ENCODE measurements around the gene FUBP3.
"Not testable (repeated sequence)": the region's sequence is repeated elsewhere in the genome, so short reads cannot be mapped to it uniquely, and the experiment has no call there.

FUBP3 gene

DNA sequence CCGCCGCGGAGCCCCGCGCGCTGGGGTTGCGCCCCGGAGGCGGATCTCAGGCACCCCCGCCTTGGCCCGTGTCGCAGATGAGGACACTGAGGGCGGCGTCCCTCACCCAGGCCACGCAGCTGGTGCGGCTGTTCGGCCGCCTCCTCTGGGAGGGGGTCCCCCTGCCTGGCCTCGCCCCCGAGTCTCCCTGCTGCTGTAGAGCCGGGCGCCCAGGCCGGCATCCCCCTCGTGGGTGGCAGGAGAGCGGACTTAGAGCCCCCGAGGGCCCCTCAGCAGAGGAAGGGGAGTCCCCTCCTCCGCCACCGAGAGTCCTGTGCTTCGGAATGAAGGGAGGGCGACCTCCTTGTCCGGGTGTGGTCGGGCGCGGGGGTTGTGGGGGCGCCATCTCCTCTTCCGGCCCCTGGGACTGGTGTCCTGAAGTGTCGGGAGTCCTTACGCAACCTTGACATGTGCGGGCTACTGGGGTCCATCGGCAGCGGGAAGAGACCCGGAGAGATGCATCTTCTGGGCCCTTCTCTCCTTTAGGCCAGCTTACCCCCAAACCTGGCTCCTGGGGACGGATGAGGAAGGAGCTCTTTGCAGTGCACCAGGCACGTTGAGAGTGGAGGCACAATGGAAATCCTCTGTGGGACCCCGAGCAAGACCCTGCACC lies 102.5 kb downstream of the FUBP3 start:
- no peak for DNase-seq (ENCODE audit: low read depth)
- in situ Hi-C loops (cut with HindIII; ENCODE audit: low sequenced_read_pairs): no loop called here
- peak overlapping the region; percentile 39 for H3K4me3 ChIP-seq (ENCODE audit: low read depth, low read length)
- TF ChIP-seq, protein P1, sequence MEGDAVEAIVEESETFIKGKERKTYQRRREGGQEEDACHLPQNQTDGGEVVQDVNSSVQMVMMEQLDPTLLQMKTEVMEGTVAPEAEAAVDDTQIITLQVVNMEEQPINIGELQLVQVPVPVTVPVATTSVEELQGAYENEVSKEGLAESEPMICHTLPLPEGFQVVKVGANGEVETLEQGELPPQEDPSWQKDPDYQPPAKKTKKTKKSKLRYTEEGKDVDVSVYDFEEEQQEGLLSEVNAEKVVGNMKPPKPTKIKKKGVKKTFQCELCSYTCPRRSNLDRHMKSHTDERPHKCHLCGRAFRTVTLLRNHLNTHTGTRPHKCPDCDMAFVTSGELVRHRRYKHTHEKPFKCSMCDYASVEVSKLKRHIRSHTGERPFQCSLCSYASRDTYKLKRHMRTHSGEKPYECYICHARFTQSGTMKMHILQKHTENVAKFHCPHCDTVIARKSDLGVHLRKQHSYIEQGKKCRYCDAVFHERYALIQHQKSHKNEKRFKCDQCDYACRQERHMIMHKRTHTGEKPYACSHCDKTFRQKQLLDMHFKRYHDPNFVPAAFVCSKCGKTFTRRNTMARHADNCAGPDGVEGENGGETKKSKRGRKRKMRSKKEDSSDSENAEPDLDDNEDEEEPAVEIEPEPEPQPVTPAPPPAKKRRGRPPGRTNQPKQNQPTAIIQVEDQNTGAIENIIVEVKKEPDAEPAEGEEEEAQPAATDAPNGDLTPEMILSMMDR (IDR thresholded peaks at IDR 0.05; ENCODE audit: low read depth, low read length, missing control alignments): no peak

DNA sequence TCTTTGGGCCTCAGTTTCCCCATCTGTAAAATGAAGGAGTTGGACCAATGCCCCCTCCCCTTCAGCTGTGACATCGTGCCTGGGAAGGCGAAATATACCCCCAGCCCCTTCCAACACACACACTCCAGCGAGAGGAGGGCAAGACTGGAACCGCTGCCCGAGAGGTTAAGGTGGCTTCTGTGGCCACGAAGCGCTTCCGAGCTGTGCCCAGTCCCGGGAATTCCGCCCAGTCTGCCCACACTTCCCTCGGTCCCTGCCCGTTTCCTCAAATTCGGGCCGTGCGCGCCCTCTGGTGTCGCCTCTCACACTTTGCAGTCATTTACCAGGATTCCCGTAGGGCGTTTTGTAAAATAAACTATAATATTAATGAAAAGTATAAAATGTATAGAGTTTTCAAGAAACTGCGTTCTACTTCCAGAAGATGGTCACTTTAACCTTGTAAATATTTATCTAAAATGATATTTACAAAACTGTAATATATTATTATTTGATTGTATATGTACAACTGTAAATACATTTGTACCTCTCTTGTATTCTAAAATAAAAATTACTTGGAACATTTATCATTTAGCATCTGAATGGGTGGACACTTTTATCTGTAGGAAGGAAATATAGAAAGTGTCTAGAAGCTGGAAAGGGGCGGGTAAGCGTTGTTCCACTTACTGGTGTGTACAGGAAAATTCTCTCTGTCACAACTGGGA lies 103.2 kb downstream of the FUBP3 start:
- TF ChIP-seq, protein P1 (IDR thresholded peaks at IDR 0.05; ENCODE audit: low read depth, low read length, missing control alignments): peak; percentile 80
- in situ Hi-C loops (cut with HindIII; ENCODE audit: low sequenced_read_pairs): no loop called here
- H3K4me3 ChIP-seq (ENCODE audit: low read depth, low read length): peak overlapping the region; percentile 7
- no peak for DNase-seq (ENCODE audit: low read depth)

DNA sequence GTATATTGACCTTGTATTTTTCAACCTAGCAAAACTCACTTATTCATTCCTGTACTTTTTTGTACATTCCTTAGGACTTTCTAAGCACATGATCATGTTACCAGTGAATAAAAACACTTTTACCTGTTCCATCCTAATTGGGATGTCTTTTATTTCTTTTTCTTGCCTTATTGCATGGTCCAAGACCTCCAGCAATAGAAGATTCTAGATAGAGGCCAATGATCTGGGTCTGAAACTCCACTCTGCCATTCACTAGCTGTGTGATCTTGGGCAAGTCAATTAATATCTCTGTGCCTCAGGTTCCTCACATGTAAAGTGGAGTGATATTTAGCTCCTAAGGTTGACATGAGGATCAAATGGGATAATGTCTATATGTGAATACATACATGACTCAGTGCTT lies 105.7 kb downstream of the FUBP3 start:
- DNase-seq (ENCODE audit: low read depth): no peak
- H3K4me3 ChIP-seq (ENCODE audit: low read depth, low read length): no peak overlapping the region
- TF ChIP-seq, protein P1 (IDR thresholded peaks at IDR 0.05; ENCODE audit: low read depth, low read length, missing control alignments): no peak
- in situ Hi-C loops (cut with HindIII; ENCODE audit: low sequenced_read_pairs): loop anchor here (5.0 kb wide), 1 partner anchor 83 kb away; no protein-coding TSS in a partner anchor

DNA sequence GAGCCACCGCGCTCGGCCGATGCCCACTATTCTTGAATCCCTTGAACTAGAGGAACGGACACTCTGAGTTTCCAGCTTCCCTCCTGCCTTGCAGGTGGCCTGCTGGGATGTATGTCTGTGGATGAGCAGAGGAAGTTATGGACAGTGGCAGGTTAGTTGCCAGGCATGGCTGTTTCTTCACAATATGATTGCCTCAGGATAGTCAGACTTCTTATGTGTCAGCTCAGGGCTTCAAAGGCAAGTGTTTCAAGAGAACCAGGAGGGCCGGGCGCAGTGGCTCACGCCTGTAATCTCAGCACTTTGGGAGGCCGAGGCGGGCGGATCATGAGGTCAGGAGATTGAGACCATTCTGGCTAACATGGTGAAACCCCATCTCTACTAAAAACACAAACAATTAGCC lies 106.6 kb downstream of the FUBP3 start:
- not testable (repeated sequence) for H3K4me3 ChIP-seq (ENCODE audit: low read depth, low read length); DNase-seq (ENCODE audit: low read depth)
- in situ Hi-C loops (cut with HindIII; ENCODE audit: low sequenced_read_pairs): loop anchor here (5.0 kb wide), 1 partner anchor 84 kb away; no protein-coding TSS in a partner anchor

DNA sequence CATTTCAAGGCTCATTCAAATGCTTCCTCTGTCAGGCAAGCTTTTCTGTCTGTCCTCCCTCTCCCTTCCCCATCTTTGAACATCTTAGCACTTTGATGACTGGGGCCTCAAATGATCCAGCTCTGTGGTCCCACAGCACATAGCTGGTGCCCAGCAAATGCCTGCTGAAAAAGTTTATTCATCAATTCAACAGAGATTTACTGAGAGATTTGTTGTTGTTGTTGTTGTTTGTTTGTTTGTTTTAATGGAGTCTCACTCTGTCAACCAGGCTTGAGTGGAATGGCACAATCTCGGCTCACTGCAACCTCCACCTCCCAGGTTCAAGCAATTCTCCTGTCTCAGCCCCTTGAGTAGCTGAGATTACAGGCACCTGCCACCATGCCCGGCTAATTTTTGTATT lies 108.2 kb downstream of the FUBP3 start:
- DNase-seq (ENCODE audit: low read depth): no peak
- TF ChIP-seq, protein P1 (IDR thresholded peaks at IDR 0.05; ENCODE audit: low read depth, low read length, missing control alignments): no peak
- in situ Hi-C loops (cut with HindIII; ENCODE audit: low sequenced_read_pairs): loop anchor here (5.0 kb wide), 1 partner anchor 85 kb away; no protein-coding TSS in a partner anchor

More for the DNA sequence above, 108.2 kb downstream of the FUBP3 start:
- H3K4me3 ChIP-seq (ENCODE audit: low read depth, low read length): no peak overlapping the region
